IMR-90 (cell line): ENCODE data around the gene AKAP13. TPM values are rescaled to one million over a fixed set of nuclear protein-coding genes. Genes with fewer than 3 reads are reported as not detected.

Experiments used
- ATAC-seq: fragments of 200-7000 bp; cut with Tn5 transposase; 2 replicates; pipeline ENCODE4 v1.9.1; 2020; ENCODE audit warnings: low read depth, mild to moderate bottlenecking, moderate library complexity
- BruUV-seq: library from RNA; stranded (reverse); fragments of 400-500 nt; replicated peaks from 2 replicates; lab custom pipeline; 2021; lab: Mats Ljungman, UMichigan
- CTCF ChIA-PET: fragments of 300-600 bp; formaldehyde crosslinking; extraction: SDS; loops from one replicate; lab custom pipeline; 2021; ENCODE audit warnings: antibody characterized with exemption; lab: Yijun Ruan, JAX
- POLR2A ChIA-PET: fragments of 300-600 bp; sonication (Branson Sonifier 250); formaldehyde crosslinking; loops from one replicate; lab custom pipeline; 2022; ENCODE audit warnings: antibody characterized with exemption; ENCODE audit not compliant: unreplicated experiment; lab: Charles Lee
- DNase-seq: peaks from one replicate; pipeline ENCODE4 v3.0.0; 2013
- H2AFZ ChIP-seq: replicated peaks from 2 replicates; pipeline ENCODE3; 2013; ENCODE audit warnings: low read length, mild to moderate bottlenecking; ENCODE audit not compliant: poor library complexity
- H2AK5ac ChIP-seq: 2 replicates; pipeline ENCODE4 v1.6.1; 2013; ENCODE audit warnings: low read depth, low read length, inconsistent platforms
- H2AK9ac ChIP-seq: replicated peaks from 2 replicates; pipeline ENCODE3; 2013; ENCODE audit warnings: mild to moderate bottlenecking, low read depth, low read length, moderate library complexity; ENCODE audit not compliant: poor library complexity
- H2BK120ac ChIP-seq: 2 replicates; pipeline ENCODE4 v1.6.1; 2013; ENCODE audit warnings: low read depth, low read length, inconsistent platforms
- H2BK15ac ChIP-seq: 3 replicates; pipeline ENCODE4 v1.6.1; 2013; ENCODE audit warnings: low read depth, low read length, inconsistent platforms
- H2BK20ac ChIP-seq: 2 replicates; pipeline ENCODE4 v1.6.1; 2013; ENCODE audit warnings: low read depth, mild to moderate bottlenecking, inconsistent platforms, low read length, moderate library complexity
- H2BK5ac ChIP-seq: 2 replicates; pipeline ENCODE4 v1.6.1; 2013; ENCODE audit warnings: mild to moderate bottlenecking, low read depth, low read length, inconsistent platforms; ENCODE audit not compliant: poor library complexity, severe bottlenecking
- H3K14ac ChIP-seq: replicated peaks from 2 replicates; pipeline ENCODE4 v1.6.1; 2013; ENCODE audit warnings: low read depth, low read length, inconsistent platforms
- H3K18ac ChIP-seq: 2 replicates; pipeline ENCODE4 v1.6.1; 2013; ENCODE audit warnings: low read depth, low read length, control low read depth
- H3K23ac ChIP-seq: 2 replicates; pipeline ENCODE4 v1.6.1; 2013; ENCODE audit warnings: low read depth, low read length, inconsistent platforms
- H3K27ac ChIP-seq: 2 replicates; pipeline ENCODE4 v1.5.1; 2013; ENCODE audit warnings: mild to moderate bottlenecking, control low read depth, low read length; ENCODE audit not compliant: insufficient read depth
- H3K27me3 ChIP-seq: 2 replicates; pipeline ENCODE4 v1.6.1; 2013; ENCODE audit warnings: low read length; ENCODE audit not compliant: control insufficient read depth, insufficient read depth
- H3K36me3 ChIP-seq: 2 replicates; pipeline ENCODE4 v1.6.1; 2013; ENCODE audit warnings: low read length, mixed read lengths; ENCODE audit not compliant: control insufficient read depth, insufficient read depth
- H3K4ac ChIP-seq: 2 replicates; pipeline ENCODE4 v1.6.1; 2013; ENCODE audit warnings: low read depth, low read length, inconsistent platforms
- H3K4me1 ChIP-seq: 2 replicates; pipeline ENCODE4 v1.6.1; 2013; ENCODE audit warnings: low read length, mixed read lengths; ENCODE audit not compliant: control insufficient read depth, insufficient read depth
- H3K4me2 ChIP-seq: 2 replicates; pipeline ENCODE4 v1.6.1; 2013; ENCODE audit warnings: low read depth, mild to moderate bottlenecking, control low read depth, low read length, moderate library complexity
- H3K4me3 ChIP-seq: 2 replicates; pipeline ENCODE4 v1.5.1; 2013; ENCODE audit warnings: low read depth, mild to moderate bottlenecking, control low read depth, low read length, moderate library complexity; ENCODE audit not compliant: insufficient read depth
- H3K56ac ChIP-seq: 2 replicates; pipeline ENCODE4 v1.6.1; 2013; ENCODE audit warnings: low read length, inconsistent platforms; ENCODE audit not compliant: insufficient read depth; ENCODE audit errors: extremely low read depth
- H3K79me1 ChIP-seq, 2 experiments: 2 replicates each; pipeline ENCODE4 v1.6.1; 2013; ENCODE audit warnings: low read length in 2 of 2, inconsistent platforms in 1 of 2, low read depth in 1 of 2
- H3K9ac ChIP-seq: 2 replicates; pipeline ENCODE4 v1.6.1; 2013; ENCODE audit warnings: low read depth, low read length, control low read depth
- H3K9me1 ChIP-seq: 2 replicates; pipeline ENCODE4 v1.6.1; 2013; ENCODE audit warnings: low read length, inconsistent platforms; ENCODE audit not compliant: insufficient read depth
- H3K9me3 ChIP-seq: 2 replicates; pipeline ENCODE4 v1.6.1; 2013; ENCODE audit warnings: low read length; ENCODE audit not compliant: control insufficient read depth, insufficient read depth
- H4K20me1 ChIP-seq: 2 replicates; pipeline ENCODE4 v1.6.1; 2013; ENCODE audit warnings: low read length, inconsistent platforms; ENCODE audit not compliant: insufficient read depth
- H4K5ac ChIP-seq: 2 replicates; pipeline ENCODE4 v1.6.1; 2013; ENCODE audit warnings: mild to moderate bottlenecking, low read depth, low read length, control low read depth
- H4K8ac ChIP-seq, 2 experiments: 2 replicates each; pipeline ENCODE4 v1.6.1; 2013; ENCODE audit warnings: low read depth in 2 of 2, low read length in 2 of 2, control low read depth in 1 of 2, inconsistent platforms in 1 of 2
- H4K91ac ChIP-seq: 2 replicates; pipeline ENCODE4 v1.6.1; 2013; ENCODE audit warnings: low read depth, low read length, inconsistent platforms; ENCODE audit not compliant: insufficient read depth
- CEBPB ChIP-seq: IDR thresholded peaks from 2 replicates; pipeline ENCODE4 v1.6.1; 2012; ENCODE audit warnings: low read depth, low read length, improper control_type of control experiment
- CHD1 ChIP-seq: IDR thresholded peaks from 2 replicates; pipeline ENCODE4 v1.6.1; 2012; ENCODE audit warnings: low read depth, low read length, improper control_type of control experiment
- FOS ChIP-seq: fragments of 150-350 bp; IDR thresholded peaks from 2 replicates; pipeline ENCODE4 v1.6.1; 2016; ENCODE audit warnings: low read depth, low read length
- MAFK ChIP-seq: IDR thresholded peaks from 2 replicates; pipeline ENCODE4 v1.6.1; 2012; ENCODE audit warnings: low read depth, low read length, improper control_type of control experiment
- NFE2L2 ChIP-seq: fragments of 150-350 bp; IDR thresholded peaks from 2 replicates; pipeline ENCODE4 v1.6.1; 2016; ENCODE audit warnings: low read depth, mild to moderate bottlenecking, low read length
- POLR2A ChIP-seq: IDR thresholded peaks from 2 replicates; pipeline ENCODE4 v1.6.1; 2012; ENCODE audit warnings: mild to moderate bottlenecking, low read depth, low read length
- RAD21 ChIP-seq: IDR thresholded peaks from 2 replicates; pipeline ENCODE4 v1.6.1; 2012; ENCODE audit warnings: low read length, improper control_type of control experiment
- RCOR1 ChIP-seq: IDR thresholded peaks from 2 replicates; pipeline ENCODE4 v1.6.1; 2012; ENCODE audit warnings: mild to moderate bottlenecking, low read length, improper control_type of control experiment; ENCODE audit not compliant: insufficient replicate concordance
- RFX5 ChIP-seq: IDR thresholded peaks from 2 replicates; pipeline ENCODE4 v1.8.0; 2012; ENCODE audit warnings: low read depth, mild to moderate bottlenecking, low read length, moderate library complexity
- SMC3 ChIP-seq: fragments of 150-350 bp; IDR thresholded peaks from 2 replicates; pipeline ENCODE4 v1.6.1; 2016; ENCODE audit warnings: low read depth, mild to moderate bottlenecking, antibody characterized with exemption, low read length, moderate library complexity
- WGBS, 2 experiments: methylation state at CpG; one replicate each; pipeline versions ENCODE4 v1.1.5 to v1.1.7; 2013; ENCODE audit warnings: missing lambda C conversion rate in 2 of 2; ENCODE audit not compliant: insufficient read length in 1 of 2; ENCODE audit errors: extremely low coverage in 2 of 2; 5-methylcytosine and 5-hydroxymethylcytosine counted together
- dilution Hi-C: fragments of 300-500 bp; cut with HindIII; formaldehyde crosslinking; loops from one replicate; pipeline ENCODE4 v1.14.3; 2018; ENCODE audit warnings: low sequenced_read_pairs; ENCODE audit not compliant: unreplicated experiment
- in situ Hi-C: fragments of 300-500 bp; cut with MboI; formaldehyde crosslinking; loops from 3 replicates; pipeline ENCODE4 v1.14.3; 2019; ENCODE audit warnings: low sequenced_read_pairs, inconsistent platforms, mixed read lengths
- intact Hi-C: fragments of 100-400 bp; cut with micrococcal nuclease; formaldehyde crosslinking; loops from 2 replicates; pipeline ENCODE4 v1.10.0; 2022
- polyA plus RNA-seq, 3 experiments: library from polyadenylated mRNA; depleted of rRNA; stranded (reverse); fragments of >200 nt; gene quantifications; 2 replicates each; pipeline ENCODE4 v1.2.3, GENCODE V29; 2012; ENCODE audit warnings: low replicate concordance in 1 of 3
- total RNA-seq: library from RNA; depleted of rRNA; stranded (reverse); fragments of >200 nt; gene quantifications from 2 replicates; pipeline ENCODE4 v1.2.3, GENCODE V29; 2012
- TF ChIP-seq, protein P1 (sequence below): fragments of 150-350 bp; IDR thresholded peaks from 2 replicates; pipeline ENCODE4 v1.6.1; 2016; ENCODE audit warnings: low read depth, mild to moderate bottlenecking, low read length, moderate library complexity, borderline replicate concordance

The AKAP13 gene
- total and polyA plus RNA-seq, 2 of the 4 experiments (the other 2 are of a cell fraction), result 10.4 to 46.4 TPM

DNA sequence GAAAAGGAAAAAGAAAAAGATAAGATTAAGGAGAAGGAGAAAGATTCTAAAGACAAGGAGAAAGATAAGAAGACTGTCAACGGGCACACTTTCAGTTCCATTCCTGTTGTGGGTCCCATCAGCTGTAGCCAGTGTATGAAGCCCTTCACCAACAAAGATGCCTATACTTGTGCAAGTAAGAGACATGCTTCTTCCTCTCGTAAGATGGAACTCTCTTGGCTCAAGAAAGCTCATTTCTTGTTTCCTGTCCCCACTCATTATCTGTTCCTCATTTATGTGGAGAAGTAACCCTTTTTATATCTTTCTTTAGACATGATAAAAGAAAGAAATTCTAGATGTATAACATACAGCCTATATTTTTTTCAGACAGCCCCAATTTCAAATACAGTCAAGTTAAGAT lies 312.9 kb downstream of the AKAP13 start:
- POLR2A ChIA-PET, result interaction anchor here (0.7 kb wide), 1 partner anchor 93 kb away, joined by 10 read pairs; no protein-coding TSS in a partner anchor
- no peak overlapping the region for H2AK5ac ChIP-seq
- H3K4me2 ChIP-seq, result no peak overlapping the region
- H2BK120ac ChIP-seq, result no peak overlapping the region
- H3K9me1 ChIP-seq, result peaks cover 6% of the 10 kb centered on the region; the same call in 1 of the 2 replicates
- intact Hi-C loops (no loop called here), in situ Hi-C loops (no loop called here), dilution Hi-C loops (no loop called here)
- no peak overlapping the region for H4K91ac ChIP-seq
- H4K5ac ChIP-seq, result no peak overlapping the region
- CTCF ChIA-PET, result no interaction called here
- no peak overlapping the region for H2BK15ac ChIP-seq
- no peak overlapping the region for H3K27ac ChIP-seq
- H2AFZ ChIP-seq, result no peak overlapping the region
- H3K9ac ChIP-seq, result no peak overlapping the region
- H3K9me3 ChIP-seq, result no peaks in the 10 kb centered on the region
- peaks cover 13 to 16% of the 10 kb centered on the region in 2 experiments; a peak in 3 of 4 replicates for H3K79me1 ChIP-seq
- H3K36me3 ChIP-seq, result peaks cover 6% of the 10 kb centered on the region
- no peak overlapping the region for H3K4me3 ChIP-seq
- ATAC-seq, result no peak
- H2BK20ac ChIP-seq, result no peak overlapping the region
- TF ChIP-seq POLR2A (no peak), FOS (no peak), RFX5 (no peak), NFE2L2 (no peak), RCOR1 (no peak), CHD1 (no peak), RAD21 (no peak), SMC3 (no peak), CEBPB (no peak), MAFK (no peak)
- TF ChIP-seq, protein P1, sequence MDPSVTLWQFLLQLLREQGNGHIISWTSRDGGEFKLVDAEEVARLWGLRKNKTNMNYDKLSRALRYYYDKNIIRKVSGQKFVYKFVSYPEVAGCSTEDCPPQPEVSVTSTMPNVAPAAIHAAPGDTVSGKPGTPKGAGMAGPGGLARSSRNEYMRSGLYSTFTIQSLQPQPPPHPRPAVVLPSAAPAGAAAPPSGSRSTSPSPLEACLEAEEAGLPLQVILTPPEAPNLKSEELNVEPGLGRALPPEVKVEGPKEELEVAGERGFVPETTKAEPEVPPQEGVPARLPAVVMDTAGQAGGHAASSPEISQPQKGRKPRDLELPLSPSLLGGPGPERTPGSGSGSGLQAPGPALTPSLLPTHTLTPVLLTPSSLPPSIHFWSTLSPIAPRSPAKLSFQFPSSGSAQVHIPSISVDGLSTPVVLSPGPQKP, result no peak
- H3K23ac ChIP-seq, result no peak overlapping the region
- H2BK5ac ChIP-seq, result no peak overlapping the region
- H4K8ac ChIP-seq, result no peak overlapping the region
- H3K18ac ChIP-seq, result no peak overlapping the region
- no peaks in the 10 kb centered on the region for H4K20me1 ChIP-seq
- H3K27me3 ChIP-seq, result no peaks in the 10 kb centered on the region
- H3K4ac ChIP-seq, result no peak overlapping the region
- BruUV-seq, result no TSS peak
- peaks cover 2% of the 10 kb centered on the region; the same call in 1 of the 2 replicates for H3K4me1 ChIP-seq
- WGBS, 2 experiments, result no CpG with 5 or more reads among the region's 2 CpGs
- H3K14ac ChIP-seq, result no peak overlapping the region
- DNase-seq, result no peak
- H2AK9ac ChIP-seq, result no peak overlapping the region
- H3K56ac ChIP-seq, result no peak overlapping the region
